Suppressor macrophage treated with lipopolysaccharide for 4 hours (primary cell): Measurements from ENCODE around the gene MUC7.
"Not testable (repeated sequence)": the region's sequence is repeated elsewhere in the genome, so short reads cannot be mapped to it uniquely, and the experiment has no call there.

Experiments used
- DNase-seq: peaks from one replicate; pipeline ENCODE4 v3.0.0-alpha.2; 2020

Gene MUC7

GRCh38 chr4:70471897-70472296, at the start of gene MUC7:
MUC7 (plus strand) TSS chr4:70472197; CDS start chr4:70474022, 1,825 bp downstream.
- DNase-seq, result no peak

GRCh38 chr4:70425306-70425705, 46.7 kb upstream of the MUC7 start:
- DNase-seq, result no peak

- no peak for DNase-seq
These were observed 45.2 kb upstream of the MUC7 start for GRCh38 chr4:70426789-70427188.

- DNase-seq, result no peak
These were observed 34.8 kb upstream of the MUC7 start for GRCh38 chr4:70437197-70437596.

- DNase-seq, result no peak
These were observed 29.5 kb upstream of the MUC7 start for GRCh38 chr4:70442474-70442873.

GRCh38 chr4:70443329-70443728, 28.7 kb upstream of the MUC7 start:
- no peak for DNase-seq

- DNase-seq, result no peak
These were observed 22.8 kb upstream of the MUC7 start for GRCh38 chr4:70449220-70449619.

GRCh38 chr4:70452946-70453345, 19.1 kb upstream of the MUC7 start:
- DNase-seq, result no peak

GRCh38 chr4:70463335-70463734, 8.7 kb upstream of the MUC7 start:
- DNase-seq, result no peak

GRCh38 chr4:70473679-70474078, 1.7 kb downstream of the MUC7 start:
- no peak for DNase-seq

- no peak for DNase-seq
These were observed 16.8 kb downstream of the MUC7 start for GRCh38 chr4:70488748-70489147.

GRCh38 chr4:70496231-70496630, 24.2 kb downstream of the MUC7 start:
- DNase-seq, result no peak

- not testable (repeated sequence) for DNase-seq
These were observed 29.8 kb downstream of the MUC7 start for GRCh38 chr4:70501838-70502237.

- no peak for DNase-seq
These were observed 32.7 kb downstream of the MUC7 start for GRCh38 chr4:70504733-70505132.

- DNase-seq, result peak; percentile 51
These were observed 33.3 kb downstream of the MUC7 start for GRCh38 chr4:70505151-70505748.

- DNase-seq, result no peak
These were observed 36.8 kb downstream of the MUC7 start for GRCh38 chr4:70508801-70509200.

GRCh38 chr4:70511365-70511764, 39.4 kb downstream of the MUC7 start:
- no peak for DNase-seq

GRCh38 chr4:70515367-70516250, 43.6 kb downstream of the MUC7 start:
- DNase-seq, result no peak

- DNase-seq, result no peak
These were observed 46.3 kb downstream of the MUC7 start, which contains the start of gene AMTN for GRCh38 chr4:70518269-70518668. AMTN (plus strand) TSS chr4:70518569; CDS start chr4:70518778, 209 bp downstream.

- no peak for DNase-seq
These were observed 46.7 kb downstream of the MUC7 start for GRCh38 chr4:70518716-70519115.

- DNase-seq, result no peak
These were observed 50.6 kb downstream of the MUC7 start for GRCh38 chr4:70522626-70523025.

GRCh38 chr4:70530997-70531396, 59.0 kb downstream of the MUC7 start:
- DNase-seq, result no peak

GRCh38 chr4:70531981-70532380, 60.0 kb downstream of the MUC7 start:
- no peak for DNase-seq
